K562 treated with DMSO at 1 percent for 4 hours (cell line): ENCODE measurements around the gene NAA11. TPM values are rescaled to one million over a fixed set of nuclear protein-coding genes. Genes with fewer than 3 reads are reported as not detected.

Source experiments
- total RNA-seq: library from RNA; unstranded; fragments of 300-600 nt; gene quantifications from 2 replicates; pipeline ENCODE4 v1.2.3, GENCODE V29; 2022; ENCODE audit not compliant: insufficient read depth

Gene NAA11
- 32.3 and 33.1 TPM in 2 replicates for total RNA-seq

DNA sequence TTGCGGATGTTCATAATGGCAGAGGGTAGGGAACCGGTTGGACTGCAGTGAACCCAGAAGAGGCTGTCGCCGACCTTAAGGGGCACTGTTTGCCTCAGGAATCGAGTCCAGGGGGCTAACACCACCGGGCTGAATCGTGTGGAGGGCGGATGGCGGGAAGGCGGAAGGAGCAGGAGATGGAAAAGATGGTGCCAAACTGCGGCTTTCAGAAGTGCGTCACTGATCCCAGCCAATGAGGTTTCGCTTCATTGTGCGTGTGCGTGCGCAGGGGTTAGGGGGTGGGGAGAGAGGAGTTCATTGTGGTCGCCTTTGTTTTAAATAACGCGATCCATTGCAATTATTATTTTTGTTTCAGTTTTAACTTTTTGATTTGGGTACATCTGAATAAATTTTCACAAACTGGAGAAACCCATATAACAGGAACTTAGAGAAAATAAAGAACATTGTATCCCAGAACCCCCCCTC is at the start of gene NAA11:
Gene NAA11, minus strand, starts transcription at position 198 of the 465 bp plus-strand sequence. Its CDS starts 184 bp downstream, at position 14.

Other genes with a start within 250 kb of the NAA11 start
- gene GK2, start 82.2 kb upstream of the NAA11 start, total RNA-seq, result not detected in 2 replicates